Measurements from ENCODE around the gene TSPAN9. TPM values are rescaled to one million over a fixed set of nuclear protein-coding genes. Genes with fewer than 3 reads are reported as not detected.

TSPAN9 gene
- total RNA-seq, 1 experiment from 2014 or later: 35.5 TPM

DNA sequence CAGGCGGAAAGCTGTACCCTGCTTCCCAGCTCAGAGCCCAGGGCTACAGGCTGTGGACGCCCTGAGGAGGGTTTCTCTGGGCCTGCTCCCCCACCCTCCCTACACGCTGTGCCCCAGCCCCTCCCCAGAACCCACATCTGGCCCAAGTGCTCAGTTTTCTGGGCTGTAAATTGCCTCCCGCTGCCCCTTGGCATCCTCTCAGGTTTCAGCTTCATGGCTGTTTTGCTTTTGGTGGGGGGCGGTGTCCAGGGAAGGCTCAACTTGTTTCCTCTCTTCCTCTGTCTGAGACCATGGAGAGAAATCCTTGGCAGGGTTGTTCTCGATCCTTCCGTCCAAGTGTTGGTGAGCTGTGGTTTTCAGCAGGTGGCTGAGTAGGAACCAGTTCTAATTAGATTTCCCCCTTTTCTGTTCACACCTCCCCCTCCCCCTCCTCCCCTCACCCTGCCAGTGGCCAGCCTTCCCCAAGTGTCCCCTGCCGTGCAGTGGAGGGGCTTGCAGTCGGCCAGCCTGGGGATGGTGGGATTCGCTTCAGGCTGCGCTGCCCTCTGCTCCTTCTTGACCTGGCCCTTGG lies 61.8 kb downstream of the TSPAN9 start:
- no peak for DNase-seq (ENCODE audit: low spot score)
- intact Hi-C loops (cut with micrococcal nuclease; ENCODE audit: unreplicated experiment): no loop called here
- POLR2A ChIA-PET (ENCODE audit: low non-redundant PET): no interaction called here
- Histone ChIP-seq H3K4me1 (ENCODE audit: insufficient read depth, low read length, poor library complexity, severe bottlenecking) (peaks cover 30% of the 10 kb centered on the region), H3K9me3 (ENCODE audit: low read depth, low read length, poor library complexity, severe bottlenecking) (no peaks in the 10 kb centered on the region), H3K27ac (ENCODE audit: low read depth, low read length, poor library complexity, severe bottlenecking) (peak overlapping the region; percentile 30), H3K4me3 (ENCODE audit: low read depth, low read length, poor library complexity, severe bottlenecking) (no peak overlapping the region), H3K36me3 (ENCODE audit: insufficient read depth, low read length, poor library complexity, severe bottlenecking) (no peaks in the 10 kb centered on the region), H3K27me3 (replicated peaks; ENCODE audit: insufficient read depth, low read depth, low read length, poor library complexity) (no peaks in the 10 kb centered on the region)
- TF ChIP-seq, protein P1, sequence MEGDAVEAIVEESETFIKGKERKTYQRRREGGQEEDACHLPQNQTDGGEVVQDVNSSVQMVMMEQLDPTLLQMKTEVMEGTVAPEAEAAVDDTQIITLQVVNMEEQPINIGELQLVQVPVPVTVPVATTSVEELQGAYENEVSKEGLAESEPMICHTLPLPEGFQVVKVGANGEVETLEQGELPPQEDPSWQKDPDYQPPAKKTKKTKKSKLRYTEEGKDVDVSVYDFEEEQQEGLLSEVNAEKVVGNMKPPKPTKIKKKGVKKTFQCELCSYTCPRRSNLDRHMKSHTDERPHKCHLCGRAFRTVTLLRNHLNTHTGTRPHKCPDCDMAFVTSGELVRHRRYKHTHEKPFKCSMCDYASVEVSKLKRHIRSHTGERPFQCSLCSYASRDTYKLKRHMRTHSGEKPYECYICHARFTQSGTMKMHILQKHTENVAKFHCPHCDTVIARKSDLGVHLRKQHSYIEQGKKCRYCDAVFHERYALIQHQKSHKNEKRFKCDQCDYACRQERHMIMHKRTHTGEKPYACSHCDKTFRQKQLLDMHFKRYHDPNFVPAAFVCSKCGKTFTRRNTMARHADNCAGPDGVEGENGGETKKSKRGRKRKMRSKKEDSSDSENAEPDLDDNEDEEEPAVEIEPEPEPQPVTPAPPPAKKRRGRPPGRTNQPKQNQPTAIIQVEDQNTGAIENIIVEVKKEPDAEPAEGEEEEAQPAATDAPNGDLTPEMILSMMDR (conservative IDR thresholded peaks at IDR 0.05; ENCODE audit: low read depth, low read length): no peak
- TF ChIP-seq EZH2 (IDR thresholded peaks at IDR 0.05; ENCODE audit: borderline replicate concordance, low read depth, low read length, poor library complexity, severe bottlenecking): no peak
- BruUV-seq (replicated peaks): no TSS peak
- CTCF ChIA-PET: interaction anchor here (2.9 kb wide), 1 partner anchor 137 kb away, joined by 14 read pairs; no protein-coding TSS in a partner anchor

DNA sequence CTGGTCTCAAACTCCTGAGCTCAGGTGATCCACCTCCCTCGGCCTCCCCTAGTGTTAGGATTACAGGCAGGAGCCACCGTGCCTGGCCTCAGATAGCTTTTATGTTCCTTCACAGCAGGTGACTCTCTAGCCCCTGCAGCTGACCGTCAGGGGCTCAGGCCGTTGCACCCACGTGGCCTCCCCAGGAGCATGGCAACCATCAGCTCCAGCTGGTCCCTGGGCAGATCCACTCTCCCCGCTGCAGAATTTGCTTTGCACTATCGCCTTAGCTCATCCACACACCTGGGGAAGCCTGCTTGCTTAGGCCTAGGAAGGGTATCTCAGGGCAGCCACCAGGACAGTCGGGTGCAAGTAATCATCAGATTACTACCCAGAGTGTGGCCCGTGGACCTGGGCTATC lies 62.6 kb downstream of the TSPAN9 start:
- no TSS peak for BruUV-seq (replicated peaks)
- intact Hi-C loops (cut with micrococcal nuclease; ENCODE audit: unreplicated experiment): no loop called here
- Histone ChIP-seq H3K36me3 (ENCODE audit: insufficient read depth, low read length, poor library complexity, severe bottlenecking) (no peaks in the 10 kb centered on the region), H3K4me1 (ENCODE audit: insufficient read depth, low read length, poor library complexity, severe bottlenecking) (peaks cover 30% of the 10 kb centered on the region), H3K27ac (ENCODE audit: low read depth, low read length, poor library complexity, severe bottlenecking) (no peak overlapping the region), H3K27me3 (replicated peaks; ENCODE audit: insufficient read depth, low read depth, low read length, poor library complexity) (no peaks in the 10 kb centered on the region), H3K4me3 (ENCODE audit: low read depth, low read length, poor library complexity, severe bottlenecking) (no peak overlapping the region), H3K9me3 (ENCODE audit: low read depth, low read length, poor library complexity, severe bottlenecking) (no peaks in the 10 kb centered on the region)
- no peak for TF ChIP-seq EZH2 (IDR thresholded peaks at IDR 0.05; ENCODE audit: borderline replicate concordance, low read depth, low read length, poor library complexity, severe bottlenecking)
- TF ChIP-seq, protein P1 (conservative IDR thresholded peaks at IDR 0.05; ENCODE audit: low read depth, low read length): no peak
- ChIA-PET CTCF (interaction anchor here (0.7 kb wide), 1 partner anchor 10 kb away, joined by 4 read pairs; no protein-coding TSS in a partner anchor), POLR2A (ENCODE audit: low non-redundant PET) (no interaction called here)
- DNase-seq (ENCODE audit: low spot score): no peak

DNA sequence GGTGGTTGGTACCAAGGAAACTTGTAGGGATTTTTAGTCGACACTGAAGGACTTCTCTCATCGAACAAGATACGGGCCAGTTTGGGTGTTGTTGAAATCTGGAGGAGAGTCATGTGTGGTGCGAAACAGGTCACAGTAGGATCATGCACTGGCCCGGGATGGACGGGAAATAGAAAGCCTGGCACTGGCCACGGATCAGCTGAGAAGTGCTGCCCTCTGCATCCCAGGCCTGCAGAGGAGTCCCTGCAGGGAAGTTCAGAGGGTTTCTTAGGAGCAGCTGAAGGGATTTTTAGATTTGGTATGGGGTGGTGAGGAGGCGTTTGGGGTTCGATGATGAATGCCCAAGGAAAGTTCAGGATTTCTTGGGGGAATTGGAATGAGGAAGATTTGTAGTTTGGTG lies 63.1 kb downstream of the TSPAN9 start:
- BruUV-seq (replicated peaks): no TSS peak
- Histone ChIP-seq H3K4me3 (ENCODE audit: low read depth, low read length, poor library complexity, severe bottlenecking) (no peak overlapping the region), H3K9me3 (ENCODE audit: low read depth, low read length, poor library complexity, severe bottlenecking) (no peaks in the 10 kb centered on the region), H3K27me3 (replicated peaks; ENCODE audit: insufficient read depth, low read depth, low read length, poor library complexity) (no peaks in the 10 kb centered on the region), H3K36me3 (ENCODE audit: insufficient read depth, low read length, poor library complexity, severe bottlenecking) (no peaks in the 10 kb centered on the region), H3K27ac (ENCODE audit: low read depth, low read length, poor library complexity, severe bottlenecking) (no peak overlapping the region), H3K4me1 (ENCODE audit: insufficient read depth, low read length, poor library complexity, severe bottlenecking) (peaks cover 30% of the 10 kb centered on the region)
- DNase-seq (ENCODE audit: low spot score): no peak
- intact Hi-C loops (cut with micrococcal nuclease; ENCODE audit: unreplicated experiment): no loop called here
- TF ChIP-seq, protein P1 (conservative IDR thresholded peaks at IDR 0.05; ENCODE audit: low read depth, low read length): no peak
- TF ChIP-seq EZH2 (IDR thresholded peaks at IDR 0.05; ENCODE audit: borderline replicate concordance, low read depth, low read length, poor library complexity, severe bottlenecking): no peak
- ChIA-PET POLR2A (ENCODE audit: low non-redundant PET) (no interaction called here), CTCF (interaction anchor here (0.7 kb wide), 1 partner anchor 9 kb away, joined by 4 read pairs; no protein-coding TSS in a partner anchor)
